PC-9 (cell line): ENCODE results near the gene CALCOCO2.

Experiments used
- CTCF ChIP-seq: fragments of 200-600 bp; sonication (generic); conservative IDR thresholded peaks from 2 replicates; pipeline ENCODE4 v1.6.1; 2017; ENCODE audit warnings: mixed run types, antibody characterized with exemption, mild to moderate bottlenecking, moderate library complexity
- EZH2 ChIP-seq: fragments of 200-600 bp; sonication (generic); IDR thresholded peaks from 2 replicates; pipeline ENCODE4 v1.8.0; 2017; ENCODE audit warnings: antibody characterized with exemption, low read depth

- TF ChIP-seq CTCF (no peak), EZH2 (no peak)
Measured at GRCh38 chr17:48912476-48912875, 81.6 kb downstream of the CALCOCO2 start.
